DMS153 treated with DMSO at 0.1 percent for 48 hours (cell line): ENCODE data around the gene AMBRA1.
"Not testable (repeated sequence)": the region's sequence is repeated elsewhere in the genome, so short reads cannot be mapped to it uniquely, and the experiment has no call there.

Experiments
- DNase-seq: peaks from one replicate; lab custom pipeline; 2025; ENCODE audit not compliant: unreplicated experiment; lab: John Stamatoyannopoulos, UW

AMBRA1 gene

DNA sequence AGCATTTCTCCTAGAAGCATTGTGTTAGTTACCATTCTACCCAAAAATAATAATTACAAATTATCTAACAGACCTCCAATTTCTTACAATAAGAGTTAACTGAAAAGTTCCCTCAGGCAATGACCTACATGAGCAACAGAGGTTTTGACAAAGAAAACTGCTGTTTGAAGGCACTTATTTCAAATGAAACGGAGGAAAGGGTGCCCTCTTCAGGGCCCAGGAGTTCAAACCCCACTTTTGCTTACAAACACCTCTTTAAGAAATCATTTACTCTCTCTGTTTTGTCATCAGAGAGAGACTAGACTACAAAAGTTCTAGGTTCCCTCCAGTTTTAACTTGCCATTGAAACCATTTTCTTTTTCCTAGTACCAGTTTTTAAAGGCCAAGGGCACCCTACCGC lies 56.7 kb downstream of the AMBRA1 start:
- no peak for DNase-seq

DNA sequence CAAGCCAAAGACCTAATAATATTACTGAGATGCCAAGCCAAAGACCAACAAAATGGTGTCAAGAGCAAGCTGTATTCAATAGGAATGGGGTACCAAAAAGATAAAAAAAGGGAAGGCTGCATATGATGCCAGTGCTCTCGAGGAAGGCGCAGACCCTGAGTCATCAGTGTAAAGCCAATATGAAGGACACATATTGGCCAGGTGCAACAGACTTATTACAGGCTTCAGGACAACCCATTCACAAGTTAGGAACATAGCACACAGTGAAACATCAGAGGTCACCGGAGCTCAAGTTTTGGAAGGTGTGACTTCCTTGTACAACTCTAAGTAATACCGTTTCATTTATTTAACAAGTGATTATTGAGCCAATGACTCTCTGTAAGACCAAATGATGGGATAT lies 58.1 kb downstream of the AMBRA1 start:
- DNase-seq: no peak

DNA sequence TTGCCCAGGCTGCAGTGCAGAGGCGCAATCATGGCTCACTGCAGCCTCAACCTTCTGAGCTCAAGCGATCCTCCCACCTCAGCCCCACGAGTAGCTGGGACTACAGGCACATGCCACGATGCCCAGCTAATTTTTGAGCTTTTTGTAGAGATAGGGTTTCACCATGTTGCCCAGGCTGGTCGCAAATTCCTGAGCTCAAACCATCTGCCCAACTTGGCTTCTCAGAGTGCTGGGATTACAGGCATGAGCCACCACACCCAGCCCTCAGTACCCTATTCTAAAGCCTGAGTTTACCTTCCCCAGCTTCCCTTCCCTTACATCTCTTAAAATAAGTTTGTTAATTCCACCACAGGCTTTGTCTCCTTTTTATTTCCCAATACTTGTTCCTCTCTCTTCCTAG lies 59.1 kb downstream of the AMBRA1 start:
- DNase-seq: no peak

DNA sequence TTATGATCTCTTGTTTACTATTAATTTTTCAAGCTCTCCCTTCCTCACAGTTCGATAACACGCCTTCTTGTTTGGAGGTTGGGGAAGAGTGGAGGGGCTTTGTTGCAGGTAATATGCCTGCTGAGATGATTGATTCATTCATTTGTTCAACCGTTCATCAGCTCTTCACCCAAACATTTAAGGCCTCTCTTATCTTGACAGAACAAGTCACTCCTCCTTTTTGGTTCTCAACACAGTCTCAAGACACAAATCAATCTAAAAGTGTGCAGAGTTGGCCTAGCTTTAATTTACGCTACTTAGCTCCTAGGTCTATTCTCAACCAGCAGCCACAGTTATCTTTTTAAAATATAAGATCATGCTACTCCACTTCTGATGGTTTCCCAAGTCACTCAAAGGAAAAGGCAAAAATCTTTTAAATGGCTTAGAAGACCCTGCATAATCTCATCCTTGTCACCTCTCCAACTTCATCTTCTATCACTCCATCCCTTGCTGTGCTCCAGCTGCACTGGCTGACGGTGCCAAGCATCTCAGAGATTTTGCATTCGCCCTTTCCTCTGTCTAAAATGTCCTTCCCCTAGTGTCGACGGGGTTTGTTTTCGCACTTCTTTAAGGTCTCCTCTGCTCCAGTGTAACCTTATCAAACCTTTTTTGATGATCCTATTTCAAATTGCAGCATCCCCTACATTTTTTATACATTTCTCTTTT lies 60.3 kb downstream of the AMBRA1 start:
- DNase-seq: no peak

DNA sequence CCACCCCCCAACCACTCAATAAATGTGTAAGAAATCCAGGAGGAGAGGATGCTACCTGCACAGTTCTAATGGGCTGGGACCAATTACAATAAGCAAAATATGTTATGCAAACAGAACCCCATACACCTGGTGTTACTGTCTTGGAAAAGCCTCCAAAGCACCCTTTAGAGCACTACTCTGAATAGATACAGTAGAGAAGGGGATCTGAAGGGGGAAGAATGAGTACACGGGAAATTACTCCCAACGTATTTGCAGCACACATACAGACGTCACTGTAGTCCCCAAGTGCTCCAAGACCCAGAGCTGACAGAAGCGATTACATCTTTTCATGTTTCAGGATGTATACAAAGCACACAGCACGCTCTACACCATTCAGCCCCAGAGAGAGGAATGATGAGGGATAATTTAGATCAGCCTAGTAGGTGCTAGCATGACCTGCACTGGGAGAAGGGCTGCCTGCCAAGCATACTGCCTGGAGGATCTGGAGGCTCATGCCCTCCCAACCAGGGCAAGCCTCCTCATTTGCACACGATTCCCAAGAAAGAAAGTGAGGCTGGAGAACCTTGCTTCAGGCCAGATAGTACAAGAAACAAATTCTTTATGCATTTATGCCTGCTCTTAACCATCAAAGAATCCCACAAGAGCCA lies 63.8 kb downstream of the AMBRA1 start:
- no peak for DNase-seq

DNA sequence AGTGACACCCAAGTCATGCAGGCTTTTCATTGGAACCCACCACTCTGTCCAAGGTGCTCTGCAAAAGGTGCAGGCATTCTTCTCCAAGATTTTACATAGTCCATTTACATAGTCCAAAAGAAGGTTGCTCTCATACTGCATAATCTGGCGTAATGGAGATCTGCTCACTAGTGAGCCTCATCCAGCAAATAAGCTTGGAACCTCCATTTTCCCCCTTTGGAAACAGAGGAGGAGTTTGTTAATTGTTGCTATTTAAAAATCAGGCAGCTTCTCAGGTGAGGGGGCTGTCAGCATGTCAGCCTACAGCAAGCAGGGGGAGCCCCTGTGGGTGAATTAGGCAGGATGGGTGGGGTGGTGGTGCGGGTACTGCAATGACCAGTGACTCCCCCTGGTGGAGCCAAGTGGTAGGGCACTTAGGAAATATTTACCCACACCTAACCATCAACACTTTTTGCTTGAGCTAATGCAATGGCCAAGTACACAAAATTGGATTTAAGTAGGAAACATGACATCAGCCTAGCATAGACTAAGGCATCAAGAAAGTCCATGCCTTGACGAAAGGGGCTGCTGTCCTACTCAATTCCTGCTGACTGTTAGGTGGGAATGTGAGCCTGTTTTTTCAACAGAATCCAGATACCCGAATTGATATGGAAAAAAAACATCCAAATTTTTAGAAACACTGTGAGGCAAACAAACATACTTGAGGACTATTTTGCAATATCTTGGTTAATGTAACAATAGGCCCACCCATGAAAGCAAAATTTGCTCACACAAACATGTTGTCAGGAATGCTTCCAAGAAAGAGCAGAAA lies 64.5 kb downstream of the AMBRA1 start:
- peak; percentile 25 for DNase-seq

DNA sequence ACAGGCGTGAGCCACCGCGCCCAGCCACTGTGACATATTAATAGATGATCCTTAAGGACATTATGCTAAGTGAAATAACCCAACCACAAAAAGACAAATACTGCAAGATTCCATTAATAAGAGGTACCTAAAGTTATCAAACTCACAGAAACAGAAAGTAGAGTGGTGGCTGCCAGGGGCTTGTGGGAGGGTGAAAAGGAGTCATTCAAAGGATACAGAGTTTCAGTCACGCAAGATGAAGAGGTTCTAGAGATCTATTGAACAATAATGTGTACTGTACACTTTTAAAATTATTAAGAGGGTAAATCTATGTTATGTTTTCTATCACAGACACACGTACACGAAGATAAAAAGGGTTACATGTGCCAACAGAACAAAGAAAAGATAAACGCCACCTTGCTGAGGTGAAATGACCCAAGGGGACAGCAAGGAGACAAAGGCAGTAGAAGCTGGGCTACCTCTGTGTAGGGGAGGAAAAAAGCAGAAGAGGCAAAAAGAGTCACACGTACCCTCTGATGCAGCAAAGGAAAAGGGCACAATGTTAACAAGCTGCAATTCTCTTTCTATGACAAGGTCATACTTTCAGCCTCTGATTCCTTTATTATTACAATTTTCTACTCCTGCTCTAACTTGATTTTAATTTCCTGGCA lies 65.3 kb downstream of the AMBRA1 start:
- no peak for DNase-seq

DNA sequence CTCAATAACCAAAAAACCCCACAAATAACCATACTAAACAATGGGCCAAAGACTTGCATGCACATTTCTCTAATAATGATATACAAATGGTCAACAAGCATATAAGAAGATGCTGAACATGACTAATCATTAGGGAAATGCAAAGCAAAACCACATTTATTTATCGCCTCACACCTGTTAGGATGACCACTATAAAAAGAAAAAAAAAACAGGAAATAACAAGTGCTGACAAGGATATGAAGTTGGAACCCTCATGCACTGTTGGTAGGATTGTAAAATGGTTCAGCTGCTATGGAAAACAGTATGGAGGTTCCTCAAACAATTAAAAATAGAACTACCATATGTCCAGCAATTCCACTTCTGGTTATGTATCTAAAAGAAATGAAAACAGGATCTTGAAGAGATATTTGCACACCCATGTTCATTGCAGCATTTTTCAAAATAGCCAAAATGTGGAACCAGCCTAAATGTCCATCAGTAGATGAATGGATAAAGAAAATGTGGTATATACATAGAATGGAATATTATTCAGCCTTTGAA lies 66.2 kb downstream of the AMBRA1 start:
- no peak for DNase-seq

DNA sequence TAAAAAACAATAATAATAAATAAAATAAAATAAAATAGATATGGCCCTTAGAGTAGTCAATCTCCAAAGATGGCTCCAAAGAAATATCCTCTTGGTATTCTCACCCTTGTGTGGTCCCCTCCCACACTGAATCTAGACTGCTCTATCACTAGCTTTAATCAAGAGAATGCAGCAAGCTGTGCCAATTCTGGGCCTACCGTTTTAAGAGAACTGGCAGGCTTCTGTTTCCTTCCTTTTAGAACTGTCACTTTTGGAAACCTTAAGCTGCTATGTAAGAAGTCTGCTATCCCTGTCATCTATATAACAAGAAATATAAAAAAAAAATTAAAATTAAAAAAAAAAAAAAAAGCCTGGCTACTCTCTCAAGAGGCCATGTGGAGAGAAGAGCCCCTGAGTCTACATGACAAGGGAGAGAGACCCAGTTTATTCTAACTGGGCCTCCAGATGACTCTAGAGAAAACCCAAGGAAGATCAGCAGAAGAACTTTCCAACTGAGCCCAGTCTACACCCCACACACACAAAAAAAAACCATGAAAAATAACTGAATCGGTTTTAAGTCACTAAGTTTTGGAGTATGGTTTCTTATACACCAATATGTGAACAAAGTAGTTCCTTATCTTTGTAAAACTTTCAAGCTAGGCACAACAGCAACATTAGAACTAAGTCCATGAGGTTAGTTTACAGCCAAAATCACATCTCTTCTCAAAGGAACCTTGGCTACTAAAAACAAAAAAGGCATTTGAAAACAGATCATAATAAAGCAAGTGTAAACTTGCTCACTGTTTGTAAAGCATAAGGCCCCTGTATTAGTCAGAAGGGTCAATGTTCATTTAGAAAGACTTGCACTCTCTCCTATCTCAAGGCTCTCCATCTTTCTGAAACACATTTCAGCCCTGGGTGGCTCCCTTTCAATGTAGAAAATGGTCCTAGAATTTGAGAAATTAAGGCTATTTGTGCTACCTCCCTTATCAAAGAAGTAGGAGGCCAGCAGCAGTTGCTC lies 67.3 kb downstream of the AMBRA1 start:
- no peak for DNase-seq

DNA sequence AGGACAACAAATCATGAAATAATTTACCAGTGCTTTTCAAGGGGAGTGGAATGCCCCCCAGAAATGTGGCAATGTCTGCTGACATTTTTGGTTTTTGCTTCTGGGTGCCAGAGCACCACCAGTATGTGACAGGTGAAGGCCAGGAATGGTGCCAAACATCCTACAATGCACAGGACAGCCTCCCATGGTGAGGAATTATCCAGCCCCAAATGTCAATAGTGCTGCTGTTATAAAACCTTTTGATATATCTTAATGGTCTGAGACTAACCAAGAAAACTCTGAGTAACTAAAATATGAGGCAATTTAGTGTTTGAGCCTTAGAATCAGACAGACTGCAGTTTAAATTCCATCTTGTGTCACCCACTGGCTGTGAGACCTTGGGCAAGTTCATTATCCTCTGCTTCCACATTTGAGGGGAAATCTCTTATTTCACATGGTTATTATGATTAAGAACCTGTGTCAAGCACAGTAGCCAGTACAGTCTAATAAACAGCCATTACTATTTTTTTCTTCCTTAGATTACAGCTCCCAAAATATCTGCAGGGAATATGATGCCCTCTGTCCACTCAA lies 69.5 kb downstream of the AMBRA1 start:
- DNase-seq: no peak

DNA sequence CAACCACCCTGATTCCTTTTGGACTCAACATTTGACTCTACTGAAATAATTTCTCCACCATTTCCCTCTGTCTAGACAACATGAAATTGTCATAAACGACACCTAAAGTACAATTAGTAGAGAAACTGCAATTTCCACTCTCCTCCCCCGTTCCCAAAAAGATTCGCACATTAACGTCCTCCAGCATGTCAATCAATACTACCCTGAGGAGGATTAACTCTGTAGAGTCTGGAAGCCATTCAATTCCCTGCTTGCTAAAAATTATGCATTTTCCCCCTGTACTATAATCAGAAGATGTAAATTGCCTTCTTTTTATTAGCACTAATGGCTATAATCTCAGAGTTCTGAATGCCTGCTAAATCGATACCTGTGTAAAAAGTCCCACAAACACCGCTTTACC lies 70.5 kb downstream of the AMBRA1 start:
- DNase-seq: no peak

DNA sequence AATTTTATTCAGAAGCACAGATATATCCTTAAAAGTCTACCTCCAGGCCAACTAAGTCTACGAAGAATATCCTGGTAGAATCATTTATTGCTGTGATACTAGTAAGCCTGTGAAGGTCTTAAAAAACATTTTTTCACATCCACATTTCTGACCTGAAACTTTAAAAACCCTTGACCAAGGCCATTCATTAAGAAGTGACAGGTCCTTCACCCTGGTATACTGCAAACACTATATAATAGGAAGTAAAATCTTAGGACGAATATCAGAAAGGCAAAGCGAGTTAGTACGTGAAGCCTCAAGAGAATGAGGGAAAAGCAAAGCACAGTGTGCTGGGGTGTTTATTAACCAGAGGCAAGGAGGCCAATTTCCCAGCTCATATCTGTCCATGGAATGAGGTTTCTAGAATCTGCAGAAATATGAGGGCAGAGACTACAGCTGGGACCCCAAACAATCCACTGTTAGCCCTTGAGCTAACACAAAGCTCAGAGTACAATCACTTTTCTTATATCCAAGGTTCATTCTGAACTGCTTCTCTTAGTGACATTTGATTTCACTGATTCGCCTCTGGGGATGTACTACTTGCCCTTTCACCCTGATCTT lies 71.0 kb downstream of the AMBRA1 start:
- no peak for DNase-seq

DNA sequence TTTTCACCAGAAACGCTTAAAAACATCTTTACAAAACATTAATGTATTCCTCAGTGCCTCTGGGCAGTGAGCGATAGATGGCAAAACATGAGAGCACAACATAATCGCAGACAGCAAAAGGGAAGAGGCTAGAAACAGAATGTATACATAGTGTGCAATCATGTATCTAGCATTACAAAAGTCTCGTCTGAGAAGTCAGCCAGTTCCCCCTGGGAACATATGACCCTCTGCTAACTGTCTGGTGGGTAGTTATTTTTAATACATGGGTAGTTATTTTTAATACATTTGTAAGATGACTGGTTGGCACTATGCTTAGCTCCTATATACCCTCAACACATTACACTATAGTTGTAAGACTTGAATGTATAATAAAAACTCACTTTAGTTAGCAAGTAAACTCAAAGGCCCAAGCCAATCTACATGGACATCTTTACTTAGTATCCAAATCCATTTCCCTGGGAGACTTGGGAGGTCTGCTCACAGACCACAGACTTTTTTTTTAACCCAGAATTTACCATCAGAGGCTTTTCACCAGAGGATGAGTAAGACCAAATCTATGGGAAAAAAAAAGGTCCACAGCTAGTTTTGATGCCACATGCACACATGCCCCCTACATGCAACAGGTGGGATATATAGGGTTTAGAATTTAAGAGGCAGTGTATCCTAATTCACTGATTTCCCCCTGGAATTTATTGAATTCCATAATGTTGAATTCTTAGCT lies 71.7 kb downstream of the AMBRA1 start:
- DNase-seq: no peak

DNA sequence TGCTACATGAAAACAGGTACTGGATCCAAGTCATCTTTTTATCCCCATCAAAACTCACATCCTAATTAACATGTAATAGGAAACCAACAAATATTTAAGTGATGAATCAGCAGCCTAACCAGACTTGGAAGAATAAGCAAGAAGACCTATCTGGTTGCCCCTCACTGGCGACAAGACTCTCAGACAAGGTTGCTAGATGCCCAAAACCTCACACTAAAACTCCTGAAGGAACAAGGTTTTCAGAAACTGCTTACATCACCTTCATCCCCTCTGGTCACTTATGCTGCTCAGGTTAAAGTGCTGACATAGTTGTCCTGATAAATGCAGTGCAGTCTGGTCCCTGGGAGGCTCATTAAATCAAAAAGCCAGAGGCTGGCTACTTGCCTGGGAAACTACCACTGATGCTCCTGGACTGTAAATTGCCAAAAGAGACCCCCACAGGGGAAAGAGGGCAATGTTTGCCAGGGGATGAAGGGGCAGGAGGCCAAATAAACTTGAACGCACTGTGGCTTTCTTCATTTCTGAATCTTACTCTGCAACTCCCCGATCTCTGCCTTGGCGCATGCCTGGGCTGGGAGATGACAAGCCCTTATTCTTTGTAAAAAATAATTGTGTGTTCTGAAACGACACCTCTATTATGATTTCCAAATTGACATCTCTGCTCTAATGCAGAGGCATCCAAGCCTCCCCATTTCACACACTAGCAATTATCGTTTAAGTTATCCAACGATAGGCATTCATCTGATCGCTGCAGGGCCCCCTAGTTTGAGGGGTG lies 72.7 kb downstream of the AMBRA1 start:
- no peak for DNase-seq

DNA sequence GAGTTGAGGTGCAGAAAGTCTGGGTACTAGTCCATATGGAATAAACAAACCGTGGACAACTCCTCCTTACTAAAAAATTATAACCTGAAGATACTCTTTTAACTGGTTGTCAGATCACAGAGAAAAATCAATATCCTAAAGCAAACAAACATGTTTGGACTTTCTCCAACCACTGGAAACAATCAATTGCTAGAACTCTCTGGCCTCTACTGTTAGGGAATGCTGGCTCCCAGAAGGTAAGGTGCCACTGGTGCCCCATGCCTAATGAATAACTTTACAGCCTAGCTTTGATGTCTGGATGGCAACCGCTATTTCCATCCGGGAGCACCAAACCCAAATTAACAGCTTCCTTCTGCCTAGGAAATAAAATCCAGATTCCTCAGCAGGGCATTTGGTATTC lies 74.5 kb downstream of the AMBRA1 start:
- no peak for DNase-seq

DNA sequence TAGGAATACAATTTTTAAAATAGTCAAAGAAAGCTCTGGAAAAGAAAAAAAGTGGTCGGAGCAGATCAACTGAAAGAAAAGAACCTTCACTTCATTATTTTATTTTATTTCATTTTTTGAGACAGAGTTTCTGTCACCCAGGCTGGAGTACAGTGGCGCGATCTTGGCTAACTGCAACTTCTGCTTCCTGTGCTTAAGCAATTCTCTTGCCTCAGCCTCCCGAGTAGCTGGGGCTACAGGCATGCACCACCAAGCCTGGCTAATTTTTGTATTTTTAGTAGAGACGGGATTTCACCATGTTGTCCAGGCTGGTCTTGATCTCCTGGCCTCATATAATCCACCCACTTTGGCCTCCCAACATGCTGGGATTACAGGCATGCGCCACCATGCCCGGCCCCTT lies 74.9 kb downstream of the AMBRA1 start:
- not testable (repeated sequence) for DNase-seq

DNA sequence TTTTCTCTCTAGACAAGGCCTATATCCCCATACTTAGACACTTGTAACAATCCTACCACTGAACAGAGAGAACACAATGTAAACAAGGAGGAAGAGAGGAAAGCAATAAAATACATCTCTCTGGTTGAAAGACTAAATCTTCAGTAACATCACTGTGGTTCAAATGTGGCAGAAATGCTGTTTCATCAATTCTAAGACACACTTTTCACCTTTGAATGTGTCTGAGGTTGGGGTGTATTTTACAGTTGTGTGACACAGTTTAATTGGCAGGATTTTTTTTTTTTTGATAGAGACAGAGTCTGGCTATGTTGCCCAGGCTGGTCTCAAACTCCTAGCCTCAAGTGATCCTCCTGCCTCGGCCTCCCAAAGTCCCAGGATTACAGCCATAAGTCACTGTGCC lies 79.5 kb downstream of the AMBRA1 start:
- no peak for DNase-seq

DNA sequence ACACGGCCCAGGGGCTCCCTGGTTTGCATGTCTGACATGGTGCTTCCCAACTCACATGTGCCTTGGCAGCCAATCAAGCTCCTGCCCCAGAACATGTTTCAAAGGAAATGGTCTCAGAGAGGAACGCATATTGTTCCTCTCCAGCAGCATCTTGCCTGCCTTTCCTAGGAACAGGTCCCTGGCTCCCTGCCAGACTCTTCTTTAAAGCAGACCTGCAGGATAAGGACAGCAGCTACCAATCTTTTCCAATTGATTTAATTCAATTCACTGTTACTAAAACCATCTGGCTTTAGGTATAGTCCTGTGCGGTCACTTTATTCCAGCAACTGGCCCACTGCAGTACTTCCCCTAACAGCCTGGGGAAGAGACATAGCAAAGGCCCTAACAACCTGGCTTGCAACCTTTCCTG lies 79.9 kb downstream of the AMBRA1 start:
- DNase-seq: peak; percentile 54
